ENCODE results near the gene NADK2.

GRCh38 chr5:36156121-36156601, 85.6 kb downstream of the NADK2 start:
- TF ChIP-seq ZNF350 (tag by site-specific recombination; IDR thresholded peaks at IDR 0.05) (no peak), CTCF (tag by site-specific recombination; IDR thresholded peaks at IDR 0.05) (no peak), ZFP37 (tag by site-specific recombination; IDR thresholded peaks at IDR 0.05) (no peak), ZNF175 (tag by site-specific recombination; IDR thresholded peaks at IDR 0.05) (no peak), ZNF302 (tag by site-specific recombination; IDR thresholded peaks at IDR 0.05; ENCODE audit: low read depth) (no peak)
- TF ChIP-seq, protein P1, sequence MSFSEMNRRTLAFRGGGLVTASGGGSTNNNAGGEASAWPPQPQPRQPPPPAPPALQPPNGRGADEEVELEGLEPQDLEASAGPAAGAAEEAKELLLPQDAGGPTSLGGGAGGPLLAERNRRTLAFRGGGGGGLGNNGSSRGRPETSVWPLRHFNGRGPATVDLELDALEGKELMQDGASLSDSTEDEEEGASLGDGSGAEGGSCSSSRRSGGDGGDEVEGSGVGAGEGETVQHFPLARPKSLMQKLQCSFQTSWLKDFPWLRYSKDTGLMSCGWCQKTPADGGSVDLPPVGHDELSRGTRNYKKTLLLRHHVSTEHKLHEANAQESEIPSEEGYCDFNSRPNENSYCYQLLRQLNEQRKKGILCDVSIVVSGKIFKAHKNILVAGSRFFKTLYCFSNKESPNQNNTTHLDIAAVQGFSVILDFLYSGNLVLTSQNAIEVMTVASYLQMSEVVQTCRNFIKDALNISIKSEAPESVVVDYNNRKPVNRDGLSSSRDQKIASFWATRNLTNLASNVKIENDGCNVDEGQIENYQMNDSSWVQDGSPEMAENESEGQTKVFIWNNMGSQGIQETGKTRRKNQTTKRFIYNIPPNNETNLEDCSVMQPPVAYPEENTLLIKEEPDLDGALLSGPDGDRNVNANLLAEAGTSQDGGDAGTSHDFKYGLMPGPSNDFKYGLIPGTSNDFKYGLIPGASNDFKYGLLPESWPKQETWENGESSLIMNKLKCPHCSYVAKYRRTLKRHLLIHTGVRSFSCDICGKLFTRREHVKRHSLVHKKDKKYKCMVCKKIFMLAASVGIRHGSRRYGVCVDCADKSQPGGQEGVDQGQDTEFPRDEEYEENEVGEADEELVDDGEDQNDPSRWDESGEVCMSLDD (tag by site-specific recombination; IDR thresholded peaks at IDR 0.05) = no peak
